ENCODE data around the gene PTS.

DNA sequence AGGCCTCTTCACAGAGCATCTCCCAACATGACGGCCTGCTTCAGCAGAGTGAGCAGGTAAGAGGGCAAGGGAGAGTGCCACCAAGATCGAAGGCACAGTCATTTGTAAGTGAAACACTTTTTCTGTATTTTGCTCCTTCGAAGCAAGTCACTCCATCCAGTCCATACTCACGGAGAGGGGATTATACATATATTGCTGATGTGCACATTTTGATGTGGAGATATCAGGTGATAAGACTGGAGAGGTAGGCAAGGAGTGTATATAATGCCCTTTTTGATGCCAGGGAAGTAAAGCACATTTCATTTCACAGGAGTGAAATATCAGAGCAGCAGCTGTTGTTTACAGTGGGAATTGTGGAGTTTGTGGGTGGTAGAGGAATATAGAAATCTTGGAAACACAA, 11.2 kb downstream of the PTS start:
- TF ChIP-seq, protein P1, sequence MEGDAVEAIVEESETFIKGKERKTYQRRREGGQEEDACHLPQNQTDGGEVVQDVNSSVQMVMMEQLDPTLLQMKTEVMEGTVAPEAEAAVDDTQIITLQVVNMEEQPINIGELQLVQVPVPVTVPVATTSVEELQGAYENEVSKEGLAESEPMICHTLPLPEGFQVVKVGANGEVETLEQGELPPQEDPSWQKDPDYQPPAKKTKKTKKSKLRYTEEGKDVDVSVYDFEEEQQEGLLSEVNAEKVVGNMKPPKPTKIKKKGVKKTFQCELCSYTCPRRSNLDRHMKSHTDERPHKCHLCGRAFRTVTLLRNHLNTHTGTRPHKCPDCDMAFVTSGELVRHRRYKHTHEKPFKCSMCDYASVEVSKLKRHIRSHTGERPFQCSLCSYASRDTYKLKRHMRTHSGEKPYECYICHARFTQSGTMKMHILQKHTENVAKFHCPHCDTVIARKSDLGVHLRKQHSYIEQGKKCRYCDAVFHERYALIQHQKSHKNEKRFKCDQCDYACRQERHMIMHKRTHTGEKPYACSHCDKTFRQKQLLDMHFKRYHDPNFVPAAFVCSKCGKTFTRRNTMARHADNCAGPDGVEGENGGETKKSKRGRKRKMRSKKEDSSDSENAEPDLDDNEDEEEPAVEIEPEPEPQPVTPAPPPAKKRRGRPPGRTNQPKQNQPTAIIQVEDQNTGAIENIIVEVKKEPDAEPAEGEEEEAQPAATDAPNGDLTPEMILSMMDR (IDR thresholded peaks at IDR 0.05), result no peak
- TF ChIP-seq POLR2A (IDR thresholded peaks at IDR 0.05; ENCODE audit: low read length), result no peak
- TF ChIP-seq PHF8 (IDR thresholded peaks at IDR 0.05; ENCODE audit: borderline replicate concordance, low read depth), result no peak
- TF ChIP-seq, protein P2, sequence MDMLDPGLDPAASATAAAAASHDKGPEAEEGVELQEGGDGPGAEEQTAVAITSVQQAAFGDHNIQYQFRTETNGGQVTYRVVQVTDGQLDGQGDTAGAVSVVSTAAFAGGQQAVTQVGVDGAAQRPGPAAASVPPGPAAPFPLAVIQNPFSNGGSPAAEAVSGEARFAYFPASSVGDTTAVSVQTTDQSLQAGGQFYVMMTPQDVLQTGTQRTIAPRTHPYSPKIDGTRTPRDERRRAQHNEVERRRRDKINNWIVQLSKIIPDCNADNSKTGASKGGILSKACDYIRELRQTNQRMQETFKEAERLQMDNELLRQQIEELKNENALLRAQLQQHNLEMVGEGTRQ (IDR thresholded peaks at IDR 0.05), result no peak
- TF ChIP-seq SMC3 (IDR thresholded peaks at IDR 0.05), result no peak
- TF ChIP-seq, protein P3, sequence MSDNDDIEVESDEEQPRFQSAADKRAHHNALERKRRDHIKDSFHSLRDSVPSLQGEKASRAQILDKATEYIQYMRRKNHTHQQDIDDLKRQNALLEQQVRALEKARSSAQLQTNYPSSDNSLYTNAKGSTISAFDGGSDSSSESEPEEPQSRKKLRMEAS (IDR thresholded peaks at IDR 0.05), result no peak

All from A549 (cell line).